22Rv1 (cell line): ENCODE results near the gene DMBT1.

ENCODE experiments used
- ZFX ChIP-seq: fragments of 450-650 bp; IDR thresholded peaks from 2 replicates; pipeline ENCODE4 v1.6.1; 2017; ENCODE audit warnings: antibody characterized with exemption, borderline replicate concordance
- TF ChIP-seq, protein P1 (sequence below): fragments of 450-650 bp; IDR thresholded peaks from 2 replicates; pipeline ENCODE4 v1.5.1; 2017; ENCODE audit warnings: mild to moderate bottlenecking

DNA sequence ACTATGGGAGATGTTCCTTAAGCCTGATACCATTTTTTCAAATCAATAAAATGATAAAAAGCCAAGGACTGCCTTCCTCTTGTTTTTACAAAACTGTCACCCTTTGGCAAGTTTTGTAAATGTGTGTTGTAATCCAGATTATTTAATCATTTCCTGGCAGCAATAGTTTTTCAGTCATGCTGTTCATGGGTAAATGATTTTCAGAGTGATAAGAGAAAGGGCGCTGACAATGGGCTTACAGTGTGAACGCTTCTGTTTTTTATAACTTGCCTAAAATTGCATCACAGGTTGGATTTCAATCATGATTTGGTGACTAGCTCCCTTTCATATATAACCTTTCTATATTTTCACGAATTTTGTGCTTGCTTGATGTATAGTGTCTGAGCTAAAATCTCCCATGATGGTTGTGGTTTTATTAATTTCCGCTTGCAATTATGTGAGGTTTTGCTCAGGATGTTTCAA, 19.0 kb upstream of the DMBT1 start:
- TF ChIP-seq, protein P1, sequence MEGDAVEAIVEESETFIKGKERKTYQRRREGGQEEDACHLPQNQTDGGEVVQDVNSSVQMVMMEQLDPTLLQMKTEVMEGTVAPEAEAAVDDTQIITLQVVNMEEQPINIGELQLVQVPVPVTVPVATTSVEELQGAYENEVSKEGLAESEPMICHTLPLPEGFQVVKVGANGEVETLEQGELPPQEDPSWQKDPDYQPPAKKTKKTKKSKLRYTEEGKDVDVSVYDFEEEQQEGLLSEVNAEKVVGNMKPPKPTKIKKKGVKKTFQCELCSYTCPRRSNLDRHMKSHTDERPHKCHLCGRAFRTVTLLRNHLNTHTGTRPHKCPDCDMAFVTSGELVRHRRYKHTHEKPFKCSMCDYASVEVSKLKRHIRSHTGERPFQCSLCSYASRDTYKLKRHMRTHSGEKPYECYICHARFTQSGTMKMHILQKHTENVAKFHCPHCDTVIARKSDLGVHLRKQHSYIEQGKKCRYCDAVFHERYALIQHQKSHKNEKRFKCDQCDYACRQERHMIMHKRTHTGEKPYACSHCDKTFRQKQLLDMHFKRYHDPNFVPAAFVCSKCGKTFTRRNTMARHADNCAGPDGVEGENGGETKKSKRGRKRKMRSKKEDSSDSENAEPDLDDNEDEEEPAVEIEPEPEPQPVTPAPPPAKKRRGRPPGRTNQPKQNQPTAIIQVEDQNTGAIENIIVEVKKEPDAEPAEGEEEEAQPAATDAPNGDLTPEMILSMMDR, result no peak
- no peak for TF ChIP-seq ZFX
